Epidermal melanocyte (primary cell): ENCODE data around the gene MAP3K4.
A peak's percentile ranks its signal among the peaks of the same experiment; 100 is the strongest.

Source experiments
- DNase-seq: peaks from one replicate; pipeline ENCODE4 v3.0.0; 2011; ENCODE audit warnings: low spot score; ENCODE audit not compliant: insufficient read length

Gene MAP3K4

DNA sequence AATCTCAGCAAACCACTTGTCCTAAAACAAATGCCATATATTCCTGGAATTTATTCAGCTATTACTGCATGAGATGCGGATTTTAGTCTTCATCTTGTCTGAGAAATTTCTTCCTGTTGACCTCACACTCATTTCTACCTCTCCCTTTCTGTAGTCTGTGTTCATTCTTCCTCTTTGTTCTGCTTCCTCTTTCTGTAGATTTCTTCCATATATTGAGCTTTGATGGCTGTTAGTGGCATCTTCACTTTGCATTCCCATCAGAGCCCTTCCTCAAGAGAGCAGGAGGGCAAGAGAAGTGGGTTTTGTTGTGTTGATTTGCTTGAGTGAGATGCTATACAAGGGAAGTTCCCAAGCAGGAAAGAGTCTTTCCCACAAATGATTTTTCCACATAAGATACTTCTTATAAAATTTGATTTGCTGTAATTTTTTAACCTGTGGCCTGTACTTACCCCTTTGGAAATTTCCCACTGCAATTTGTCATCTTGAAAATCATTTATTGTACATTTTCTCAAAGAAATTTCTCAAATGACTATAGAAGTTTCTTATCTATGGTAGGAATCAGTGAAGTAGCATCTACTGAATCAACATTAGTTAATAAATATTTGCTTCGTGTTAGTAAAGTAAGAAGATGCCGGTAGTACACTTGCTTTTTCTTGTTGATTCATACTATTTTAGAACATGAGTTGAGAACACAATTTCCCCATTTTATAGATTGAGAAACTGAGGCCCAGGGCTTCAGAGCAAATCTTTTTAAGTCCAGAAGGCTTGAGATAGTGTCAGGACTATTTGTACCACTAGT is 43.8 kb downstream of the MAP3K4 start:
- DNase-seq, result no peak

DNA sequence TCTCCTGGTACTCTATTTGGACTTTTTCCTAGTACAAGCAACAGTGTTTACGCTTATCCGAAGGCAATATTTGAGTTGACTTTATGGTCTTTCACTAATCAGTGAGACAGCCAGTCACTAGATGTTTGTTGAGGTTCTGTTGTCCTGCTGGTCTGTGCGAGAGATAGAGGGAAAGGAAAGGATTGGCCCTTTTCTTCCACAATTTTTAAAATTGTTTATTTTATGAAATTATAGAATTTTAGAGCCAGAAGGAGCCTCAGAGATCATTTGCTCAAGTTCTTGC is 44.4 kb downstream of the MAP3K4 start:
- DNase-seq, result no peak

DNA sequence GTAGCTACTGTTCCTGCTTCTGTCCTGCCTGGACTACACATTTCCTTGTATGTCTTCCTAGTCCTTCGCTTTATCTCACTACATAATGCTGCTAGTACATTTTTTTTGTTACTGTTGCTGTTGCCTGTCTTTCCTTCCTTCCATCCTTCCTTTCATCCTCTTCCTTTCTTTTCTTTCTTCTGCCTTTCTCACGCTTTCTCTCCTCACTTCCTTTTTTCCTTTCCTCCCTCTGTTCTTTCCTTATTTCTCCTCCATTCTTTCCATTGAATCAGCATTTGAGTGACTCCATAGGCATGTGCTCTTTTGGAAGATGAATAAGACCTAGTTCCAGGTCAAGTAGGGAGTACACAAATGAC is 46.3 kb downstream of the MAP3K4 start:
- no peak for DNase-seq

- peak; percentile 27 for DNase-seq
These were observed 46.9 kb downstream of the MAP3K4 start for GRCh38 chr6:161038229-161039031.

- DNase-seq, result no peak
These were observed 49.7 kb downstream of the MAP3K4 start for GRCh38 chr6:161041274-161041673.

DNA sequence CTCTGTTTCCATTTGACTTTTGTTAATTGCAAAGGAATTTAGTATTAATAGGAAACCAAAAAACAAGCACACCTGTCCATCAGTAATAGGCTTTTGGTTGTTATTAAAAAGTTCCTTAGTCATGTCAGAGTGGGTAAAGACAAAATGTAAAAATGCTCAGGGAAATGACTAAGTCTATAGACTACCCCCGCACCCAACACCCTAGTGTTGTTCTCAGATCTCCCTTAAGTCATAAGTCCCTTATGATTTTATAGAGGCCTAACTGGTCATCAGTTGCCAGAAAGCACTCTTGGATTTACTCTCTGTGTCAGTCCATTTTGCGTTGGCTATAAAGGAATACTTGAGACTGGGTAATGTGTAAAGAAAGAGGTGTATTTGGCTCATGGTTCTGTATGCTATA is 52.8 kb downstream of the MAP3K4 start:
- DNase-seq, result no peak

DNA sequence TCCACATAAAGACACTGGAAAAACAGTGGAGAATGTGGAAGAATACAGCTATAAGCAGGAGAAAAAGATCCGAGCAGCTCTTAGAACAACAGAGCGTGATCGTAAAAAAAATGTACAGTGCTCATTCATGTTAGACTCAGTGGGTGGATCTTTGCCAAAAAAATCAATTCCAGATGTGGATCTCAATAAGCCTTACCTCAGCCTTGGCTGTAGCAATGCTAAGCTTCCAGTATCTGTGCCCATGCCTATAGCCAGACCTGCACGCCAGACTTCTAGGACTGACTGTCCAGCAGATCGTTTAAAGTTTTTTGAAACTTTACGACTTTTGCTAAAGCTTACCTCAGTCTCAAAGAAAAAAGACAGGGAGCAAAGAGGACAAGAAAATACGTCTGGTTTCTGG is 57.1 kb downstream of the MAP3K4 start:
- DNase-seq, result no peak

DNA sequence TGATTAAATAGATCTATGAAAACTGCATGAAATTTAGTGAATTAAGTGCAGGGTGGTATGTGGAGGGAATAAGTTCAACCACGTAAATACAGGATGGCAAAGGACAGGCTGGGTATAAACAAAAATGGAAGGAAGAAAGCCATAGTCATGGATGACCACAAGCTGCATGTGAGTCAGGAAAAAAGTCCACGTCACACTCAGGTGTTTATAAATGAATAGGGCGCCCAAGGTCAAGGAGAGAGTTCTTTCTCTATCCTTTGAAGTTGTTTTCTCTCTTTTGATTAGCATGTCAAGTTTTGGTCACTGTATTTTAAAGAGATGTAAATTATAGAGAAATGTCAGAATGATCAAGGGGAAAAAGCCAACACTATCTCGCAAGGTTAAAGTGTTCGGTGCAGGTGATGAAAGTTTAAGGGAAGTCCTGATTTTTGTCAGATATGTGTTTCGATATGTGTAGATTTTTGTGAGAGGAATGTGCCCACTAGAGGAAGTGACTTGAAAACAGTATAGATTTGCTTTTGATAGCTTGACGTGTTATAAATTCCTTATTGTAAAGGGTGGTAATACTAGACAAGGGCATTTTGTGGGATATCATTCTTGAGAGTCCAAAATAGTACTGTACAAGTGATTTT is 58.7 kb downstream of the MAP3K4 start:
- DNase-seq, result no peak

GRCh38 chr6:161053103-161053502 is 61.5 kb downstream of the MAP3K4 start:
- DNase-seq, result no peak

GRCh38 chr6:161054876-161055275 is 63.3 kb downstream of the MAP3K4 start:
- DNase-seq, result no peak

DNA sequence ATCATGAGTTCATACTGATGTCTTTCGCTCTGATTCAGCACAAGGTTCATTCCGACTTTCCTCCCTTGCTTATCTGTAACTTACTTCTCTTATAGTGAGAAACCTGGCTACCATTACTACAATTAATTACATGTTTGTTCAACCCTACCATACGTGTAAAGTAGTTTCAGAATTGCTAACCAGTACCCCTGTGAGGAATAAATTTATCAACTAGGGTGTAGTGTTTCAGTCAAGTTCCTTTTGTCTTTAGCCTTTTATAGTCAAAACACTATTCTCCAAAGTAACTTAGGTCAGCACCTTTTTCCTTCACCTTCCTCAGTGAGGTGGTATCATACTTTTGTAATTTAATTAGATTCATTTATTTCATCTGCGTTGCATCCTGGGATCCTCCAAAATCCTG is 64.9 kb downstream of the MAP3K4 start:
- DNase-seq, result no peak

- DNase-seq, result no peak
These were observed 65.8 kb downstream of the MAP3K4 start for GRCh38 chr6:161057103-161058091.

DNA sequence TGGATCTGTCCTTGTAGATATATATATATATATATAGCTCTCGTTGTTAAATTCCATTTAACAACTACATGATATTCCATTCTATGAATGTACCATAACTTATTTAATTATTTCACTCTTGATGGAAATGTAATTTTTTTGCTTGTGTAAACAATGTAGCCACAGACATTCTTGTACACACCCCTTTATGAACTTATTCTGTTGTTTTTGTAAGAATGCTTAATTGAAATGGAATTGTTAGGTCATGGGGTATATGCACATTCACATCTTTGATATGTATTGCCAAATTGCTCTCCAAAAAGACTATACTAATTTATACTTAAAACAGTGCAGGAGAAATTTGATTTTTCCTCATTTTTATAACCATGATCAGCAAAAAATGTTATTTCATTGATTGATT is 67.2 kb downstream of the MAP3K4 start:
- DNase-seq, result no peak

DNA sequence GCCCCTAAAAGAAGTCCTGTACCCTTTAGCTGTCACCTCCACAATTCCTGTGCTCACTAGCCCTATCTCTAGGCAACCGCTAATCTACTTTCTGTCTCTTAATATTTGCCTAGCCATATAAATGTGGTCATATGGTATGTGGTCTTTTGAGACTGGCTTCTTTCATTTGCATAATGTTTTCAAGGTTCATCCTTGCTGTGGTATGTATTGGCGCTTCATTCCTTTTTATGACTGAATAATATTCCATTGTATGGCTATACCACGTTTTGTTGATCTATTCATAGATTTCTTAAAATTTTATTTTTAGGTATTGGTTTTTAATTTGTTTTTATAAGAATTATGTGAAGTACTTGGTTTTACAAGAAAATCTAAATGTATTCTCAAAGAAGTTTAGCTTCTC is 70.0 kb downstream of the MAP3K4 start:
- no peak for DNase-seq

DNA sequence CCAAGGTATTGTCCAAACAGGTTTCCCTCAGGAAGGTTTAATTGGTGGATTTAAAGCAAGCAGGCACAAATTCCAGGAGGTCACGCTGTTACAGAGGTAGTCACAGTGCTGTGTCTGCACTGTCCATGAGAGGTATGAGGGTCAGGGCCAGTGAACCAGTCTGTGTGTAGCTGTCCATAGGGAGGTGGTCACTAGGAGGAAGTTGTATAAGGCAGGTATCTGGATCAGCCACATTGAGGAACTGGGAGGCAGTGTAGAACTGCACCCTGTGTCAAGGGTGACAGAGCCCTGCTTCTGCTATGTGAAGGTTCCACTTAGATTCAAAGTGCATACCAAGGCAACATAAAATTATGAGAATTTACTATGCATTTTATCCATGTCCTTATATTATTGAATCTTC is 73.3 kb downstream of the MAP3K4 start:
- DNase-seq, result no peak

DNA sequence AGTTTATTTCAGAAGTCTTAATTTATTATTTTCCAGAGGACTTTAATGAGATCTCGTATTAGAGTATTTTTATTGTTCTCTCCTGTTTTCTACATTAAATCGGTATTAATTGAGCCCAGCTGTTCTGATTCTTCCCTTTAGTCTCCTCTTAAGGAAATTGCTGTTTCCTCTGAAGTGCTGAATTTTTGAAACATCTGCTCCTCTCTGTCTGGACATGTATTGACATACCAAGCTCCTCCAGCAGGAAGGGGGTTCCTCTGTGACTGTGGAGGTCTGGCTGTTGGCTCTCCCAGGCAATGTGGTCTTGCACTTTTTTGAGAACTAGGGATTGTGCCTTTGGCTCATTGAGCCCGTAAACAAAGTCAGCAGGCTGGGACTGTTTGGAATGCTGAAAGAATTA is 74.9 kb downstream of the MAP3K4 start:
- DNase-seq, result no peak

DNA sequence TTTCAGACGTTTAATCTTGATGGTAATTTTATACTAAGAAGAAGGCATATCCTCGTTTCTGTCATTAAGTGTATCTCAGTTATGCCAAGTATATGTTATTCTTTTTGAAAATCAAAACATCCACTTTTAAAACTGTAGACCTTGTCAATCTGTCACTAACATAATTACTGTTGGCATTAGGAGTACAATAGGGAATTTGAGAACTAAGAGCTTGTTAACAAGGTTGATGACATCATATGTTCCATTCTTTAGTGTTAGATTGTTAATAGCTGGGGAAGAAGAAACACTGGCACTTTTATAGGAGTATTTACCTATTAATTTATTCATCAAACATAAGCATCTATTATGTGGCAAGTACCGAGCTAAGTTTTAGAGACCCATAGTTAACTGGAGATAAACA is 76.2 kb downstream of the MAP3K4 start:
- no peak for DNase-seq

DNA sequence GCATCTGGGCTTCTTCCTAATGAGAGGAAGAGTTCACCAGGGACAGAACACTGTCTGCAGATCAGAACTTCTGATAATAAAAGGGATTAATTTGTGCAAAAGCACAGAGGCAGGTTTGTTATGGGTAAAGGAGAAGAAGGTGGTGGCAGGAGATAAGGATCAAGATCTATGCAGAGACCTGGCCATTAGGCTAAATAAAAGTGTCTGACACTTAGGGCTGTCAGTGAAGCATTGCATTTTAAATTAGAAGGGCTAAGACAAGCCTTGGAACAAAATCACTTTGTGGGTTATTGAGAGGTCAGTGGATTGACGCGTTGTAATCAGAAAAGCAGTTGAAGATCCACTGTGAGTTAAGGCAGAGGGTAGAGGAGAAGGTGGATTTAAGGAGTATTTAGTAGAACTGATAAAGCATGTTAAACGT is 76.8 kb downstream of the MAP3K4 start:
- DNase-seq, result no peak

DNA sequence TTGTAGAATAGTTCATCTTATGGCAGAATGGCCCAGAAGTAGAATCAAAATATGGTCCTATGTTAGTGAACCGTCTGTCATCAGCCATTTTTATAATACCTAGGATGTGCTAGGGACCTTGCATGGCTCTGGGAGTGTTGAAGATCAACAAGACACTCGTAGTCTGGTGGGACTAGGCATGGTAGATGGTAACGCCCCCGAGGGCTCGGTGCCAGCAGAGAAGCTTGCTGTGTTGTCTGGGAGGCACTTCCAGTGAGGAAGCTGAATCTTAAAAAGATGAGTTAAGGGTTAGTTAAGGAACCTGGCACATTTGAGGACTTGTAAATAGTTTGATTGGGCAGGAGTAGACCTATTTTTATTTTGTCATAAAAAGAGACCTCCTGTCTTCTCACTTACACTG is 82.4 kb downstream of the MAP3K4 start:
- DNase-seq, result no peak

DNA sequence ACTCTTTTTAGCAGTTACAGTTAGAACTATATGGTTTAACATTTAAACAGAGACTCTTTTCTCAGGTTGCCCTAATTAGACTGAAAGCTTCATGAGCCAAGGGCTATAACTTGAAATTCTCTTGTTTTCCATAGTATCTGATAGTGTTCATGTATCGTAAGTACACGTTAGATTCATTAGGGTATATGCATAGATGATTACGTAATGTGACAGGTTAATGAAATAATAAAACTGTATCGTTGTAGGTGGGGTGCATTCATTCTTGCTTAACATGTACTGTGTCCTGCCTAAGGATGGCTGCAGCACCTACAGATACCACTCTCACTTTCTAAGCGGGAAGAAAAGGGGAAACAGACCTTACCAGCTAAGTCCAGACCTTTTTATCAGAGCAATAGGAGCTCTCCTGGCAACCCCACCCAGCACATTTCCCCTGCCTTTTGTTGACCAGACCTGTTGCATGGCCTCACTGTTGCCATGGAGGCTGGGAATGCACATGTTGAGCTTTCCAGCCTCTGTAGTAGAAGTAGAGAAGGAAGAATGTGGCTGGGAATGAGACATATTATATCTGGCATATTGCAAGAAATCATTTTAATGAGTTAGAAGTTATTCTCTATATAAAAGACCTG is 83.0 kb downstream of the MAP3K4 start:
- DNase-seq, result no peak

DNA sequence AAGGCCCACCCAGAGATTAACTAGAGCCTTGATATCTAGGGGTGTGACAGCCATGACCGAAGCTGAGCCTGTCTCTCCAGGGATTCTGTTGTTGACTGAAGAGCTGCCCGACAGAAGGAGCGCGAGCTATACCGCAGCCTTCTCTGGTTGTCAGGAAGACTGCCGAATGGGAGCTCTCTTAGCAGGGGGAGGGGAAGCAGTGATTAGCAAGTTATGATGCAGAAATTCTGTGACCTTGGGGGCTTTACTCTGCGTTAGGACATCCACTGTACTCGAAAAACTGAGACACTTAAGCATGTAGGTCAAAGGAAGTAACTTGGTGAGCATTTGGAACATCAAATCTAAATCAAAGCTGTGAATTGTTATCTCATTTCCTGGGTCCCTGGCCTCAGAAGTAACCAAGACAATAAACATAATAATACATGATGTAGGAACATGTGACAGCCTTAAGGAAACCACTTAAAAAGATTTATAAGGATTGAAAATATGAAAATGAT is 84.7 kb downstream of the MAP3K4 start:
- DNase-seq, result no peak
